HG03469 (cell line): ENCODE results near the gene ATP10B.
A peak's percentile ranks its signal among the peaks of the same experiment; 100 is the strongest.
"Not testable (repeated sequence)": the region's sequence is repeated elsewhere in the genome, so short reads cannot be mapped to it uniquely, and the experiment has no call there.

Source experiments
- ATAC-seq: cut with Tn5 transposase; IDR thresholded peaks from one replicate; pipeline ENCODE4 v1.9.1; 2021; ENCODE audit warnings: mild to moderate bottlenecking, moderate library complexity, moderate number of reproducible peaks; ENCODE audit not compliant: unreplicated experiment

The ATP10B gene

DNA sequence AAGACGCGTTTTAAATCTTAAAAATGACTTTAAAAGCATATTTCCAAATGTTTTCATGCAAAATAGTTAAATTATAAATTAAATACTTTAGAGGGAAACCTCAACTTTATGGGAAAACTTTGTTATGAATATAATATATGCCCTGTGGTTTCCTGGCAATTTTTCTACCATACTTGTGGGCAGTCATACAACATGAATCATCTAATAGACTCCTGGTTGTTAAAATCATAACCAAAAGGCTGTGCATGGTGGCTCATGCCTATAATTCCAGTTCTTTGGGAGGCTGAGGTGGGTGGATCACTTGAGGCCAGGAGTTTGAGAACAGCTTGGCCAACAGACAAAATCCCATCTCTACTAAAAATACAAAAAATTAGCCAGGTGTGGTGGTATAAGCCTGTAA, 18.2 kb downstream of the ATP10B start:
- ATAC-seq, result no peak

DNA sequence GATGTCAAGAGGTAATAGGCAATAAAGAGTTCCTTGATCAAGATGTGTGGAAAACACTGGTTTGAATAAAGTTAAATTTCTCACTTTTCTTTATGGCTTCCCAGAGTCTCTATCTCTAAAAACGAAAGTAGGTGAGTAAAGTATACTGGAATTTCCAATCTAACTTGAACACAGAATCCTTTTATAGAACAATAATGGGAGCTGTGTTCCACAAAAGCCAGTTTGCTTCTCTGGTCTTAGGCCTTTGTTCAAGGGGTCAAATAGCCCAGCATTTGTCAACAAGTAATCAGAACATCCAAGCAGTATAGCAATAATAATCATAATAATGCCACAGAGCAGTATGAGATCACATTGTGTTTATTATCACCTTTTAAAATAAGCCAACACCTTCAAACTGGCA, 20.2 kb downstream of the ATP10B start:
- no peak for ATAC-seq

DNA sequence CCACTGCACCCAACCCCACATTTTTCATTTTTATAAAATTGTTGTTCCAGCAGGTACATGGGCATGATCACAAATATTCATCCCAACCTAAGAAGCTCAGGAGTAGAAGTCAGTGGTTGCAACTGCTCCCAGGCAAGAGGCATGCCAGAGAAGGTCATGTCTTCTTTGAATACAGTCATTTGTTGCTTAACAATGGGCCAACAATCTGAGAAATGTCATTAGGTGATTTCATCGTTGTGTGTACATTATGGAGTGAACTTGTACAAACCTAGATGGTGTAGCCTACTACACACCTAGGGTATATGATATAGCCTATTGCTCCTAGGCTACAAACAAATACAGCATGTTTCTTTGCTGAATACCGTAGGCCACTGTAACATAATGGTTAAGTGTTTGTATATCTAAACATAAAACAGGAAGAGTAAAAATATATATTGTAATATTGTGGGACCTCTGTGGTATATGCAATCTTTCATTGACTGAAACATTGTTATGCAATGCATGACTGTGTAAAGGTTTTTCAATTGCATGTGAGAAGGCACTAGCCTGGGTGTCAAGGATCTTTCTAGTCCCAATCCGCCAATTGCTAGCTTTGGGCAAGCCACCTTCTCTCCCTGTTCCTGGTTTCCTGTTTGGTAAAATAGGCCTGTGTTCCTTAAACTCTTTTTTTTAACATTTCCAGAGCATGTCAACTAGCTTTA, 27.6 kb downstream of the ATP10B start:
- ATAC-seq, result no peak

GRCh38 chr5:160812996-160813395, 39.0 kb downstream of the ATP10B start:
- not testable (repeated sequence) for ATAC-seq

DNA sequence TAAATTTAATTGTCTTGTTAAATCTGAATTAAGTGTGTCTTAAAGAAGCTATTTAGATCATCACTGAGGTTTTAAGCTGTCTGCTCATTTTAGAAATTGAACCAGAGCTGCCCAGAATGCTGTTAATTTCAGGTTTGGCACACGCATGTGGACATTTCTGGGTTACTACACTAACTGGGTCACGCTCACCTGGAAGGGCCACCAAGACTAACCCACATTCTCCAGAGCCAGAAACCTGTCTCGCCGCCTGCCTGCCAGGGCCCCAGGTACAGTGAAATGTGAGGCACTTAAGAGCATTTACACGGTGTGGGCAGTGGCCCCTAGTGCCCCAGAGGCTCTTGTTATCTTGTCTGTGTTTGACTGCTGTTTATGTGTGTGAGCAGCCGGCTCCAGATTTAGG, 46.6 kb downstream of the ATP10B start:
- ATAC-seq, result no peak

GRCh38 chr5:160802592-160802991, 49.4 kb downstream of the ATP10B start:
- ATAC-seq, result no peak

DNA sequence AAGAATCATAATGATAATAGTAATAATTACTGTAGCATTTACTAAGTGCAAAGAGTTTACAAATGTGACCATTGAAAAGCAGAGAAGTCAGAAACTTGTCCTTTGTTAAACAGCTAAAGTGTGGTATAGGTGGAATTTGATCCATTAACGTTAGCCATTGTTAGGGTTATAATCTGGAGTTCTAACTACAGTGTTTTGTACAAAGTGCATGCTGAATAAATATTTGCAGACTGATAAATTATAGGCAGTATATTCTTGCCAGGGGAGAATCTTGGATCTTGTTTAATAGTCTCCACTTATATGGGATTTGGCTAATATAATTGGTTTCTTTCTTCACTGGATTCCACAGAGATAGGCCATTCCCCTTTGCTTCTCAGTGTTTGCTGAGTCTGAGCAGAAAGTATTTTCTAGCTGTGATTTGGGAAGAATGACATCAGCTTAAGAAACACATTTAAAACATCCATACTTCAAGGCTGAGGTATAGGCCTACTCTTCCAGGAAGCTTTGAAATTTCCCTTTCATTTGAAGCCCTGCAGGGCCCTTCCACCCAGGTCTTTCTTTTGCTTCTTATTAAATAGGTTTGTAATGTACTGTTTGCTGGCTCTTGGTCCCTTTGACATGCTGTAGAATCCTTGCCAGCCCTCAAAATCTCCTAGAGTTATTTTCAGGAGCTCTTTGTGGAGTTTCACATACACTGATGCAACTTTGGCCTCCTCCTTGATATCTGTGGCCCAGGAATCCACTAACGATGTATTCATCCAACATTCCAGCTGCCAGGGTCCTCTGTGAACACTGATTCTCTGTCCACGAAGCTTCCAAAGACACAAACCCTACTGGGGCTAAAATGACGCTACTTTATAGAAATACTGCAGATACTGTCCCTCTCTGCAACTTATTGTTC, 51.4 kb downstream of the ATP10B start:
- ATAC-seq, result no peak

DNA sequence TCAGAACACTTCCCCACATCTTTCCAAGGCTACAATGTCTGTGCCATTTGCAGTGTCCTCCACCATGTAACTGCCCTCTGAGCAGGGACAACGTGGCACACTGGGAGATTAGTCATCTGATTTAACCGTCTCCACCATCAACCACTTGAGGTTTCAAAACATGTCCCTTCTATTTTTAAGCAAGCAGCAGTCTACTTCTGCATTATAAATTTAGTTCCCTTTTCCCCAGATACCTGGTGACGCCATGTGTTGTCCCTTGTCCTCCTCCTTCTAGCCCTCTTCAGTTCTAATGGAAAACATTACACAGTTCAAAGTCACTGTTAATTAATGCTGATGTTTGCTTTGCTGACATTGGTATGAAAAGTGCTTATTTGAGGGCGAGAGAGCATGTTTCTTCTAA, 52.8 kb downstream of the ATP10B start:
- ATAC-seq, result peak; percentile 86

GRCh38 chr5:160797020-160797419, 55.0 kb downstream of the ATP10B start:
- ATAC-seq, result no peak

GRCh38 chr5:160793530-160793899, 58.5 kb downstream of the ATP10B start:
- ATAC-seq, result no peak

DNA sequence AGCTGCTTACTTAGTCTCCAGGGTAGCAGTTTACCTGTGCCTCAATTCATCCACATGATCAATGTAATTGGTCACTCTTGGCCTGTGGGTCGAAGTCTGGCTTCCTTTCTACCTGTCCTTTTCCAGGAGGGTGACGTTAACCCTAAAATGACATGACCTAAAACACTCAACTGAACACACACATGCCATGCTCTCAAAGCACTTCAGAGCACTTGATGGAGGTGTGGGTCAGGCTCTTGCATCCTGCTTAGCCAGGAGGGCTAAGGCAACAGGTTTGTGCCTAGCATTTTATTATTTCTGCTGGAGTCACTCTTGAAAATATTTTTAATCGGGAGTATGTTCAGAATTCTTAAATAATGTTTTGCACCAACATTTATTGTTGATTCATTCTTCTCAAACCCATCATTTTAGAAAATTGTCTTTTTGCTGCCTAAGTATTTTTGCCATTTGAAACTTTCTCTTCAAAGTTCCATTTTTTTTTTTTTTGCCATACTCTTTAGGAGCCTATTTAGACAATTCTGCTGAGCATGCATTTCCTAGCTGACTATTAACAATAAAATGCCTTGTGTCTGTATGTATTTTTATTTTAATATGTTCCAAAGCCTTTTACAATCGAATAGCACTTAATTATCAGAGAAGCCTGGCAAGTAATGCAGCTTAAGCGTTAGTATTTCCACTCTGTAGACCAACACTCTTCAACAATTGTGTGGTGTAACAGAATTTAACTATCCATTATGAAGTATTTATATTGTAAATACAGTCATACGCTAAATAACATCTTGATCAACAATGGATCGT, 59.1 kb downstream of the ATP10B start:
- ATAC-seq, result no peak

GRCh38 chr5:160792281-160792680, 59.7 kb downstream of the ATP10B start:
- no peak for ATAC-seq

GRCh38 chr5:160789219-160789859, 62.7 kb downstream of the ATP10B start:
- no peak for ATAC-seq

DNA sequence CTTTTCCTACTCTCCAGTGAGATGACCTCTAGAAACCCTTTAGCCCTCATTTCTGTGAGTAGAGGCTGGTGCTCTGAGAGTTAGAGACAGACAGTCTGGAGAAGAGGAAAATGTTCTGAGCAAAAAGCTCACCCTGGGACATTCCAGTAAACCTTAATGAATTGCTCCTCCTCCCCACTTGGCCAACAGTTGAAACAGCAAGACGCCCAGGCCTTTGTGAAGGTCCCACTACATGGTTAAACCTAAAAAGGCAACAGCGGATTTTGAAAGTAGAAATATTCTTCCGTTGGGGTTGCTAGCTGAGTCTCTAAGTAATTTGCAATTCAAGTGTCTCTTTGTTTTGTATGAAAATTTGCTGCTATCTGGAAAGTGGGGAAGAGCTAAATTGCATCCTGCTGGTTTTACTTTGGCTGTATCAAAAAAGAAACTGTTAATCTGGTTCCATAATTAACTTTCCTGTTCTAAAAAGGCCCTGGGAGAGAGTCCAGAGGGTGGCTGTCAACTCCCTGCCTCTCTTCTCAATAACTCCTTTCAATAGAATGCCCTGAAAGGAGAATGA, 63.8 kb downstream of the ATP10B start:
- no peak for ATAC-seq

GRCh38 chr5:160787240-160787639, 64.8 kb downstream of the ATP10B start:
- ATAC-seq, result no peak

- no peak for ATAC-seq
Observed at GRCh38 chr5:160774666-160775315, 77.2 kb downstream of the ATP10B start.

GRCh38 chr5:160773646-160774410, 78.2 kb downstream of the ATP10B start:
- ATAC-seq, result no peak

- no peak for ATAC-seq
Observed at GRCh38 chr5:160772854-160773253, 79.2 kb downstream of the ATP10B start.

GRCh38 chr5:160770718-160771117, 81.3 kb downstream of the ATP10B start:
- no peak for ATAC-seq
